ENCODE measurements around the gene FIBP.

GRCh38 chr11:65850217-65851082 is 37.8 kb downstream of the FIBP start:
- no peak for TF ChIP-seq POLR2A (IDR thresholded peaks at IDR 0.05)
- TF ChIP-seq, protein P1, sequence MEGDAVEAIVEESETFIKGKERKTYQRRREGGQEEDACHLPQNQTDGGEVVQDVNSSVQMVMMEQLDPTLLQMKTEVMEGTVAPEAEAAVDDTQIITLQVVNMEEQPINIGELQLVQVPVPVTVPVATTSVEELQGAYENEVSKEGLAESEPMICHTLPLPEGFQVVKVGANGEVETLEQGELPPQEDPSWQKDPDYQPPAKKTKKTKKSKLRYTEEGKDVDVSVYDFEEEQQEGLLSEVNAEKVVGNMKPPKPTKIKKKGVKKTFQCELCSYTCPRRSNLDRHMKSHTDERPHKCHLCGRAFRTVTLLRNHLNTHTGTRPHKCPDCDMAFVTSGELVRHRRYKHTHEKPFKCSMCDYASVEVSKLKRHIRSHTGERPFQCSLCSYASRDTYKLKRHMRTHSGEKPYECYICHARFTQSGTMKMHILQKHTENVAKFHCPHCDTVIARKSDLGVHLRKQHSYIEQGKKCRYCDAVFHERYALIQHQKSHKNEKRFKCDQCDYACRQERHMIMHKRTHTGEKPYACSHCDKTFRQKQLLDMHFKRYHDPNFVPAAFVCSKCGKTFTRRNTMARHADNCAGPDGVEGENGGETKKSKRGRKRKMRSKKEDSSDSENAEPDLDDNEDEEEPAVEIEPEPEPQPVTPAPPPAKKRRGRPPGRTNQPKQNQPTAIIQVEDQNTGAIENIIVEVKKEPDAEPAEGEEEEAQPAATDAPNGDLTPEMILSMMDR (IDR thresholded peaks at IDR 0.05) = no peak
